Mammary epithelial cell (primary cell): ENCODE data around the gene EEFSEC.

Experiments
- CTCF ChIP-seq, 2 donors: IDR thresholded peaks in 1 of 2; conservative IDR thresholded peaks in 1 of 2; 2 replicates each; pipeline ENCODE4 v1.5.1; 2011 to 2012; ENCODE audit warnings: inconsistent platforms in 2 of 2, low read length in 2 of 2, mild to moderate bottlenecking in 2 of 2, control low read depth in 1 of 2, low read depth in 1 of 2; ENCODE audit not compliant: insufficient read depth in 1 of 2; ENCODE audit errors: extremely low read depth in 1 of 2
- EZH2 ChIP-seq: IDR thresholded peaks from 2 replicates; pipeline ENCODE4 v1.6.1; 2012; ENCODE audit warnings: low read length, inconsistent platforms, borderline replicate concordance

- TF ChIP-seq CTCF (conservative IDR thresholded peaks at IDR 0.05 in 1 of 2, IDR thresholded peaks at IDR 0.05 in 1 of 2; ENCODE audit: extremely low read depth in 1 of 2, insufficient read depth in 1 of 2, low read depth in 1 of 2, low read length in 2 of 2): no peak
- TF ChIP-seq EZH2: no peak
Observed at GRCh38 chr3:128179484-128179819, 26.2 kb downstream of the EEFSEC start.
